PFSK-1 (cell line): ENCODE data around the gene GPC3.

Experiments
- POLR2AphosphoS5 ChIP-seq: IDR thresholded peaks from 2 replicates; pipeline ENCODE4 v1.6.1; 2012; ENCODE audit warnings: low read depth, mild to moderate bottlenecking, control low read depth, low read length, moderate library complexity
- SIN3A ChIP-seq: IDR thresholded peaks from 2 replicates; pipeline ENCODE4 v1.6.1; 2012; ENCODE audit warnings: mild to moderate bottlenecking, low read length, moderate library complexity, borderline replicate concordance; ENCODE audit not compliant: insufficient read depth
- TAF1 ChIP-seq: IDR thresholded peaks from 2 replicates; pipeline ENCODE4 v1.6.1; 2012; ENCODE audit warnings: low read length, control low read depth, borderline replicate concordance; ENCODE audit not compliant: insufficient read depth
- TF ChIP-seq, protein P1 (sequence below), 2 experiments: IDR thresholded peaks; 2 replicates each; pipeline versions ENCODE4 v1.6.1 to v1.8.0; 2011 to 2012; ENCODE audit warnings: low read depth in 2 of 2, low read length in 2 of 2, control low read depth in 1 of 2, inconsistent platforms in 1 of 2, mild to moderate bottlenecking in 1 of 2, moderate library complexity in 1 of 2; ENCODE audit not compliant: insufficient read depth in 1 of 2

DNA sequence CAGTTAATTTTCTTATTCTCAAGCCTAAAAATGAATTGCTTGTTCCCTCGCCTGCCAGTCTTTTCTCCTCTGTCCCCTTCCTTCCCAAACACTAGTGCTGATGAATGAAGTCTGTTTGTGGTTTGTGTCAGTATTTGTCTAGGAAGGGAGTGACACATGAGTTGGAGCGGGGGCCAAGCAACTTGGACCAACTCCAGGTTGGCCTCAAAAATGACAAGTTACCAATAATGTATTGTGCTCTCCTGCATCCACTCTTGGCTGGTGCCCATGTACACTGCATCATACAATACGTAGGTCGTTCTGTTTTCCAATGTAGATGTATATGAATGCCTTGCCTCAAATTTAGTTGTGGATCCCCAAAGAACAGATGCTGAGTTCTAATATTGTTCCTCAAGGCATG is 347.1 kb downstream of the GPC3 start:
- TF ChIP-seq POLR2AphosphoS5, result no peak
- no peak for TF ChIP-seq SIN3A
- TF ChIP-seq TAF1, result no peak
- TF ChIP-seq, protein P1, sequence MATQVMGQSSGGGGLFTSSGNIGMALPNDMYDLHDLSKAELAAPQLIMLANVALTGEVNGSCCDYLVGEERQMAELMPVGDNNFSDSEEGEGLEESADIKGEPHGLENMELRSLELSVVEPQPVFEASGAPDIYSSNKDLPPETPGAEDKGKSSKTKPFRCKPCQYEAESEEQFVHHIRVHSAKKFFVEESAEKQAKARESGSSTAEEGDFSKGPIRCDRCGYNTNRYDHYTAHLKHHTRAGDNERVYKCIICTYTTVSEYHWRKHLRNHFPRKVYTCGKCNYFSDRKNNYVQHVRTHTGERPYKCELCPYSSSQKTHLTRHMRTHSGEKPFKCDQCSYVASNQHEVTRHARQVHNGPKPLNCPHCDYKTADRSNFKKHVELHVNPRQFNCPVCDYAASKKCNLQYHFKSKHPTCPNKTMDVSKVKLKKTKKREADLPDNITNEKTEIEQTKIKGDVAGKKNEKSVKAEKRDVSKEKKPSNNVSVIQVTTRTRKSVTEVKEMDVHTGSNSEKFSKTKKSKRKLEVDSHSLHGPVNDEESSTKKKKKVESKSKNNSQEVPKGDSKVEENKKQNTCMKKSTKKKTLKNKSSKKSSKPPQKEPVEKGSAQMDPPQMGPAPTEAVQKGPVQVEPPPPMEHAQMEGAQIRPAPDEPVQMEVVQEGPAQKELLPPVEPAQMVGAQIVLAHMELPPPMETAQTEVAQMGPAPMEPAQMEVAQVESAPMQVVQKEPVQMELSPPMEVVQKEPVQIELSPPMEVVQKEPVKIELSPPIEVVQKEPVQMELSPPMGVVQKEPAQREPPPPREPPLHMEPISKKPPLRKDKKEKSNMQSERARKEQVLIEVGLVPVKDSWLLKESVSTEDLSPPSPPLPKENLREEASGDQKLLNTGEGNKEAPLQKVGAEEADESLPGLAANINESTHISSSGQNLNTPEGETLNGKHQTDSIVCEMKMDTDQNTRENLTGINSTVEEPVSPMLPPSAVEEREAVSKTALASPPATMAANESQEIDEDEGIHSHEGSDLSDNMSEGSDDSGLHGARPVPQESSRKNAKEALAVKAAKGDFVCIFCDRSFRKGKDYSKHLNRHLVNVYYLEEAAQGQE (IDR thresholded peaks at IDR 0.05; ENCODE audit: insufficient read depth in 1 of 2, low read depth in 2 of 2, low read length in 2 of 2), result no peak
